Right hindlimb (tissue), 1 donor: ENCODE results near the gene CHST15.

Experiments used
- DNase-seq: peaks from one replicate; pipeline ENCODE4 v3.0.0-alpha.2; 2018

CHST15 gene

DNA sequence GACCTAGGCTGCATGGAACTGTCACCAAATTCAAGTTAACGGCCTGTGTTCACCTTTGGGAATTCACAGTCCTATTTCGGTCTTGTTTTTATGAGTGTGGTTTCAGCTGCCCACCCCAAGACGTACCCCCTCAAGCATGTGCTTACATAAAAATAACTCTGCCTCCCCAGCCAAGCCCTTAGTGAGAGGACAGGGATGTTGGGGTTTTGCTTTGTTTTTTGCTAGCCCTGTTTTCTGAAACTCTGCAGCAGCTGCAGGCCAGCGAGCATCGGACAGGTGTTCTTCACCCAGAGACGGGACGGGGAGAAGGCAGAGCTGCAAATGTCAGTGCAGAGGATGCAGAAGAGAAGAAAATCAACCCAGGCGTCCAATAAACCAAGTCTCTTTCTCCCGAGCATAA, 13.5 kb downstream of the CHST15 start:
- no peak for DNase-seq

- no peak for DNase-seq
These were observed 14.7 kb downstream of the CHST15 start for GRCh38 chr10:124078714-124079113.

DNA sequence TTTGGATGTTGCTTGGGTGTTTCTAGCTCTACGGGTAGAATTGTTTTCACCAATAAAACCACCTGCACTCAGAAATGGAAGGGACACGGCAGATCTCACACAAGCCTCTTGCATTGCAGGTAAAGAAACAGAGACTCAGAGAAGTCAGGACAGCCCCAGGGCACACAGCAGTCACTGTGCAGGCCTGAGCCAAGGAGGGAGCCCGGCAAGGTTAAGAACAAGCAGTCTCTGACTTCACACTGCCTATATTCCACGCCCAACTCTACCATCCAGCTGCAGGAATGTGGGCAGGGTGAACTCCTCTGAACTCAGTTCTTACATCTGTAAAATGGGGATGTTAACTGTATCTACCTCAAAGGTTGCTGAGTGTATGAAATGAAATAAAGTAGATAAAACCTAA, 15.4 kb downstream of the CHST15 start:
- DNase-seq: no peak

- no peak for DNase-seq
These were observed 16.0 kb downstream of the CHST15 start for GRCh38 chr10:124077208-124077993.

GRCh38 chr10:124076148-124076733, 17.2 kb downstream of the CHST15 start:
- DNase-seq: no peak

- DNase-seq: no peak
These were observed 18.0 kb downstream of the CHST15 start for GRCh38 chr10:124075231-124075955.

GRCh38 chr10:124074501-124075109, 18.8 kb downstream of the CHST15 start:
- no peak for DNase-seq

GRCh38 chr10:124073978-124074377, 19.4 kb downstream of the CHST15 start:
- DNase-seq: no peak

GRCh38 chr10:124072541-124072940, 20.9 kb downstream of the CHST15 start:
- no peak for DNase-seq

GRCh38 chr10:124072106-124072505, 21.3 kb downstream of the CHST15 start:
- DNase-seq: no peak

DNA sequence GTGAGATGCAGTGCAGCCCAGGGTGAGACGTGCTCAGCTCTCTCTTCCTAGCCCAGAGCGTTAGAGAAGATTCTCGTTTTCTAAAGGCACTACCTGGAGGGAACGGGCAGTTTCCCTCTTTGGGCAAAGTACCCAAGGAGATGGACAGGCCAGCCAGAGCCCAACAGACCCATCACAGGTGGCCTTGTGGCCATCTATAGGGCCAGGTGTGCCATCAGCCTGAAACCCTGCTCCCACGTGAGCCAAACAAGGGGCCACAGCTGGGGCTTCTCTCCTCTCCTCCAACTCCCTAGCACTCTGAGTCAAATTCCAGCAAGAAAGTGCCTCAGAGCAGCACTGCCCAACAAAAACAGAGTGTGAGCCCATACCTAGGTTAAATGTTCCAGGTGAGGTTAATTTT, 22.3 kb downstream of the CHST15 start:
- DNase-seq: no peak

DNA sequence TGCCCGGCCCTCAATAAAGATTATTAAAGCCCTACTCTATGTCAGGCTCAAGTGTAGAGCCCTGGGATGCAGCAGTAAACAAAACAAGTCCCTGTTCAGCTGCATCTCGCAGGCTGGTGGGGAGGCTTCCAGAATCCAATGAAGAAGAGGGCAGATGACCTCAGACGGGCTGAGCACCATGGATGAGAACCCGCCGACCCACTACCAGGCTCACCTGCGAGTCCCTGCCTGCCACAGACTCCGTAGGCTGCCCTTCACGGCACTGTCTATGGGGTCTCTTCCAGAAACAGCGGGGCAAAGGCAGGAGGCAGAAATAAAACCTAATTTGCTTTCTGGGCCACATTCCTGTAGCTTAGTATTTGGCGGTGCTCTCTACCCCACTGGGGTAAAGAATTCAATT, 22.7 kb downstream of the CHST15 start:
- no peak for DNase-seq

DNA sequence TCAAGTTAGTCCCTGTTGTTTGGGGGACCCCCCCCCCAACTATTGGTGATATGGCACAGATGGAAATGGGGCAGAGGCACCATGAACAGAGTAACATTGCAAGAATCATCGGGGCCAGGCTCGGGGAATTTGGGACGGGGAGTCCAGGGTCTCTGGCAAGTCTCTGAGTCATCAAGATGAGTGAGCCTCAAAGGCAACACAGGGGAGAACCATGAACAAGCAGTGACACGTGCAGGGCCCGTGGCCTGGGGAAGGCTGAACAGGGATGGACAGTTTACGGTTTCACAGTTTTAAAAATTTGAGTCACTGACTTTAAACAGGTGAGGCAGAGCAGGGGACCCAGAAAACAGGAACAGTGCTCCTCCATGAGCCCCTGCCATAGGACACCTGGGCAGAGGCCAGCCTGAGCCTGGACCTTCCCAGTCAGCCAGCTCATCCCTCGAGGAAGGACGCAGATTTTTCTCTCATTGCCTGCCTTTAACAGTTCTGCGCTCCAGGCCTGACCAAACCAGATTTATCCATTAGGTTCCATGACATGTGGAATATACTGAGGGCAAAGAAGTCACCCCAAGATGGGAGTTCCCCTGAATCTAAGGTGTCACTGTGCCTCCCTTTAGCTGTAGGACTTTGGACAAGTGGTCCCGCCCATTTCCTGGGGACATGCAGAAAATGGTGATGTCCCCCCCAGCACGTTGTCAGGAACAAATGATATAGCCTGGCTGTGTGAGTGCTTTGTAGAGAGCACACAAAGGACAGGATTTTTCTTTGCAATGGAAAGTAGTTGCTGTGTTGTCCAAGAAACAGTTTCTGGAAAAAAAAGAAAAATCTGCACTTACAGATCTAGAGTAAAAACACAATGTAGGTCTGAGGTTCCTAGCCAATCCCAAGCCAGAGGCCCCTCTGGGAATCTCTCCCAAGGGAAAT, 23.8 kb downstream of the CHST15 start:
- no peak for DNase-seq

DNA sequence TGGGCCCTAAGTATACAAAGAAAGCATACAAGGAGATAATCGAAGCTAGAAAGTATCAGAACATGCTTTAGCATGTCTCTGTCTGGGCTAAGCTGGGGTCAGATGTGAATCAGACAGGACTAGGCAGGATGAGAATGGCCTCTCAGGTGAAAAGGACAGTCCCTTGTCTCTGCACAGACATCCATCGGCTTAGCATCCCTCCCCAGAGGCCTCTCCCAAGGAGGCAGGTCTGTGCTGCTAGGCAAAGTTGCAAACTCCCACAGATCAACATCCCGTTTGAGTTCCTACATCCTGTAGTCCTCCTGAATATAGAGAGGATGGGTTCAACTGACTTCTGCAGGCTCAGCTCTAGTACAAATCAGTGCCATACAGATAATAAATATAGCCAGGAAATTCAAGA, 24.5 kb downstream of the CHST15 start:
- no peak for DNase-seq

DNA sequence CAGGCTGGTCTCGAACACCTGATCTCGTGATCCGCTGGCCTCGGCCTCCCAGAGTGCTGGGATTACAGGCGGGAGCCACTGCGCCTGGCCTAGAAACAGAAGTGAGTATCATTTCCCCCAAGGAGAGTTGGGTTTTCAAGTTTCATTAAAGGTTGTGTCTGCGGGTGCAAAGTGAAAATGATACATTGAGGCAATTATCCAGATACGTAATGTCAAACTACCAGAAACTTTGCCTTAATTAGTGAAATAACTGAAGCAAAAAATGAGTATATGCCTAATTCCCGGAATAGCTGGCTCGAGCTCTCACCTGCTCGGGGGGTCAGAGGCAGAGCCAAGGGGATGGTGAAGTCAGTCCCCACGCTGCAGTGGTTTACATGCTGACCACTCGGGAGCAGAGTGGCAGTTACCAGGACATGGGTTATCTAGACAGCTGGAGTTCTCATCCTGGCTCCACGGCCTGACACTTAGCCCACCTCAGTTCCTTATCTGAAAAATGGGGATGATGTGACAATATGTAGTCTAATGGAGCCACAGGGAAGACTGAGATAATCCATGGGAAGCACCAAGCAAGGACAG, 25.5 kb downstream of the CHST15 start:
- DNase-seq: no peak

DNA sequence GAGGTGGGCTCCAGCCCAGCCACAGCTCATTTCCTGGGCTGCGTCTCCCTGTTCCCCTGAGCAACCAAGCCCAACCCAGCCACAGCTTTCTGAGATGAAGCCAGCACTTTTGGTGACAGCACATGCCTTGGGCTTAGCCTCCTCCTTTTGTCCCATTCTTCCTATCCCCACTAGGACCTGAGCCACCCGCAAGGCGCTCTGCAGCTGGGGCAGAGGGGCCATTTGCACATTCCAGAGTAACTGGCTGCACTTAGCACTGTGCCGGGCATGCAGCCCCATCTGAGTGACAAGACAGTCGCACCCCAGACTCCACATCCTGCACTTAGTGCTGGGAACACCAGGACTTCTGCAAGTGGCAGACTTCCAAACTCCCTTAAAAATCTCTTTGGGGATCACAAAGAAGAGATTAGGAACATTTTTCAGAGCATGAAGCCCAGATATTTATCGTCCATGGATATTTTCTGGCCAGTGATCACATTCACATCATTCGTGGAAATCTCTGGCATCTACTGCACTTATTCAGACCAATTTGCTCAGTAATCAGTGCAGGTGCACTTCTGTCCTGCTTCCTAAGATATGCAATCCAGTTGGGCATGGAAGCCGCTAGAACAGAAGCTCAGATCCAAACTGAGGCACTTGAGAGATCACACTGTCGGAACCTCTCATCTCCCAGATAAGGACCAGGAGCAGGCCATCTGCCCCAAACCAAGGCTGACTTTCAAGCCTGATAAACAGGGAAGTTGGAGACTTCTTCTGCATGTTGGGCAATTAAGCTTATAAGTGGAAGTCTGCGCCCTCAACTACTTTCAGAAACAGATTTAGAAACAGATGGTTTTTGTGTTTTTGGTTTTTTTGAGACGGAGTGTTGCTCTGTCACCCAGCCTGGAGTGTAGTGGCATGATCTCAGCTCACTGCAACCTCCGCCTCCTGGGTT, 26.4 kb downstream of the CHST15 start:
- peak; percentile 67 for DNase-seq

- DNase-seq: no peak
These were observed 27.2 kb downstream of the CHST15 start for GRCh38 chr10:124066126-124066700.

- DNase-seq: no peak
These were observed 27.8 kb downstream of the CHST15 start for GRCh38 chr10:124065382-124066125.

DNA sequence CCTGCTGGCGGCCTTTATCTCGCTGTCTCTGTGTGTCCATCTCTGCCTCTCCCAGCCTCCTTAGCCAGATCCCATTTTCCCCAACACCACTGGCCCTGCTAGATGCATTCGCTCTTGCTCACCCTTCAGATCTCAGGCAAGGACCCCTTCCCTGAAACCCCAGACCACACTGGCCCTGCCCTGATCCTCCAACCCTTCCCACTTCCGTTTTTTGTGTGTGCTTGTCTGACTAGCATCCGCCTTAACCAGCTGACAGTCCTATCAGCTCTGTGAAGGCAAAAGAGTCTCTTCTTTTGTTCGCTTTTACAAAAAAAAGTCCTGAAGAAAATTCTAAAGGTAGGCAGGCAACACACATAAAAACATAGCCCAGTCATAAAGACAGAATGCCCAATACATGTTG, 28.7 kb downstream of the CHST15 start:
- DNase-seq: no peak
